Measurements from ENCODE around the gene ARAF. TPM values are rescaled to one million over a fixed set of nuclear protein-coding genes. Genes with fewer than 3 reads are reported as not detected.

ARAF gene
- total and polyA plus RNA-seq, 2 donors (not counting 3 experiments of a cell fraction or from before 2014, with no cell fraction given) = 62.7 to 69.5 TPM

DNA sequence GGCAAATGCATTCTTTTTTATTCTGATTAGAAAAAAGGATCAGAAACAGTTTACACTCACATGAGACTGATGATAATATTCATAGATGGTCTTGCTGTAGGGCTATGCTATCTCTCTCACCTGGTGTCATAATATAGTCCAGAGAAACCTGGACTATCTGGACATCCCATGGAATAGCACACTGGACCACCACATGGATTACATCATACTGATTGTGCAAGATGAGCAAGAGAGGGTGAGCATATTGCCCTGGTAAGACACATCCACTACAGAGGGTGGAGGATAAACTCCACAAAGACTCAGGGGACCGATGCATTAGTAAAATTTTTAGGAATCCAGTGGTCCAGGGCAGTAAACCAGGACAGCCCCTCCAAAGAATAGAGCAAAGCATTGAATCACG, 50.5 kb downstream of the ARAF start:
- intact Hi-C loops (cut with micrococcal nuclease) = no loop called here
- Histone ChIP-seq H3K27me3 (ENCODE audit: control insufficient read depth in 2 of 2, insufficient read depth in 2 of 2, low read length in 2 of 2) (no peaks in the 10 kb centered on the region), H3K9me1 (replicated peaks; ENCODE audit: control insufficient read depth, extremely low read depth, insufficient read depth, low read length) (no peaks in the 10 kb centered on the region), H2AFZ (ENCODE audit: low read depth, low read length) (no peak overlapping the region), H3K4me1 (ENCODE audit: control insufficient read depth, extremely low read depth, insufficient read depth, low read length) (no peaks in the 10 kb centered on the region), H3K36me3 (ENCODE audit: control insufficient read depth in 2 of 2, extremely low read depth in 1 of 2, insufficient read depth in 2 of 2, low read length in 2 of 2) (no peaks in the 10 kb centered on the region), H3K4me2 (ENCODE audit: insufficient read depth, low read length) (no peak overlapping the region), H4K20me1 (replicated peaks; ENCODE audit: control insufficient read depth, extremely low read depth, insufficient read depth, low read length) (no peaks in the 10 kb centered on the region), H3K9ac (replicated peaks; ENCODE audit: extremely low read depth, insufficient read depth, low read length) (no peak overlapping the region), H3K9me3 (replicated peaks; ENCODE audit: control insufficient read depth, insufficient read depth, low read length) (no peaks in the 10 kb centered on the region), H3K27ac (ENCODE audit: insufficient read depth, low read depth, low read length) (no peak overlapping the region), H3K79me2 (ENCODE audit: control insufficient read depth, insufficient read depth, low read length) (no peaks in the 10 kb centered on the region), H3K4me3 (replicated peaks in 1 of 3; ENCODE audit: insufficient read depth in 1 of 3, low read depth in 1 of 3, low read length in 3 of 3) (no peak overlapping the region)
- FAIRE-seq (no peak), DNase-seq (ENCODE audit: low read depth, low spot score) (no peak)
- ChIA-PET POLR2A (no interaction called here), CTCF (no interaction called here)
- dilution Hi-C loops (cut with MboI; ENCODE audit: extremely low pct_ligation_motif_present, low sequenced_read_pairs) = no loop called here
- BruUV-seq (replicated peaks) = no TSS peak
- TF ChIP-seq EZH2 (IDR thresholded peaks at IDR 0.05; ENCODE audit: borderline replicate concordance, low read depth, low read length, severe bottlenecking) (no peak), POLR2A (IDR thresholded peaks at IDR 0.05; ENCODE audit: low read depth, low read length) (no peak), GATA2 (IDR thresholded peaks at IDR 0.05; ENCODE audit: insufficient read depth, insufficient read length, low read depth, low read length) (no peak), JUN (IDR thresholded peaks at IDR 0.05; ENCODE audit: borderline replicate concordance, insufficient read depth, insufficient read length, low read depth) (no peak), FOS (IDR thresholded peaks at IDR 0.05; ENCODE audit: borderline replicate concordance, insufficient read depth, low read length) (no peak), POLR2AphosphoS5 (IDR thresholded peaks at IDR 0.05; ENCODE audit: insufficient read depth, low read depth, low read length) (no peak), MYC (IDR thresholded peaks at IDR 0.05; ENCODE audit: low read depth, low read length) (no peak)
- TF ChIP-seq, protein P1, sequence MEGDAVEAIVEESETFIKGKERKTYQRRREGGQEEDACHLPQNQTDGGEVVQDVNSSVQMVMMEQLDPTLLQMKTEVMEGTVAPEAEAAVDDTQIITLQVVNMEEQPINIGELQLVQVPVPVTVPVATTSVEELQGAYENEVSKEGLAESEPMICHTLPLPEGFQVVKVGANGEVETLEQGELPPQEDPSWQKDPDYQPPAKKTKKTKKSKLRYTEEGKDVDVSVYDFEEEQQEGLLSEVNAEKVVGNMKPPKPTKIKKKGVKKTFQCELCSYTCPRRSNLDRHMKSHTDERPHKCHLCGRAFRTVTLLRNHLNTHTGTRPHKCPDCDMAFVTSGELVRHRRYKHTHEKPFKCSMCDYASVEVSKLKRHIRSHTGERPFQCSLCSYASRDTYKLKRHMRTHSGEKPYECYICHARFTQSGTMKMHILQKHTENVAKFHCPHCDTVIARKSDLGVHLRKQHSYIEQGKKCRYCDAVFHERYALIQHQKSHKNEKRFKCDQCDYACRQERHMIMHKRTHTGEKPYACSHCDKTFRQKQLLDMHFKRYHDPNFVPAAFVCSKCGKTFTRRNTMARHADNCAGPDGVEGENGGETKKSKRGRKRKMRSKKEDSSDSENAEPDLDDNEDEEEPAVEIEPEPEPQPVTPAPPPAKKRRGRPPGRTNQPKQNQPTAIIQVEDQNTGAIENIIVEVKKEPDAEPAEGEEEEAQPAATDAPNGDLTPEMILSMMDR (IDR thresholded peaks at IDR 0.05; ENCODE audit: extremely low read depth in 1 of 2, insufficient read depth in 1 of 2, low read depth in 1 of 2, low read length in 2 of 2) = no peak
- TF ChIP-seq, protein P2, sequence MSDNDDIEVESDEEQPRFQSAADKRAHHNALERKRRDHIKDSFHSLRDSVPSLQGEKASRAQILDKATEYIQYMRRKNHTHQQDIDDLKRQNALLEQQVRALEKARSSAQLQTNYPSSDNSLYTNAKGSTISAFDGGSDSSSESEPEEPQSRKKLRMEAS (IDR thresholded peaks at IDR 0.05; ENCODE audit: insufficient read depth, insufficient read length) = no peak

All from endothelial cell of umbilical vein (primary cell).